Measurements from ENCODE around the gene CFAP210.

- no peak for TF ChIP-seq POLR2A (IDR thresholded peaks at IDR 0.05; ENCODE audit: low read depth, low read length)
- no peak for TF ChIP-seq TAF1 (IDR thresholded peaks at IDR 0.05; ENCODE audit: borderline replicate concordance, low read depth, low read length)
Observed at GRCh38 chr2:169690958-169691357, 3.2 kb downstream of the CFAP210 start.
